Measurements from ENCODE around the gene CIP2A.

Gene CIP2A

GRCh38 chr3:108509263-108509662, 80.0 kb downstream of the CIP2A start:
- no peak for DNase-seq

- DNase-seq, result no peak
These were observed 81.3 kb downstream of the CIP2A start for GRCh38 chr3:108507902-108508301.

- no peak for DNase-seq
These were observed 83.4 kb downstream of the CIP2A start for GRCh38 chr3:108505811-108506210.

- no peak for DNase-seq
These were observed 85.5 kb downstream of the CIP2A start for GRCh38 chr3:108503722-108504121.

GRCh38 chr3:108501535-108501934, 87.7 kb downstream of the CIP2A start:
- DNase-seq, result no peak

GRCh38 chr3:108500728-108501127, 88.5 kb downstream of the CIP2A start:
- DNase-seq, result no peak
